Activated CD4-positive, alpha-beta T cell treated with anti-CD3 and anti-CD28 coated beads, Interleukin-2, Interleukin-6, amounts not matched to agents 100 ng/mL and 50 ng/mL, durations not matched to agents 16 hours and 8 hours (primary cell): ENCODE results near the gene KLRF1.

Source experiments
- DNase-seq: peaks from one replicate; pipeline ENCODE4 v3.0.0-alpha.2; 2020

The KLRF1 gene

GRCh38 chr12:9809866-9810265 lies 17.4 kb upstream of the KLRF1 start:
- no peak for DNase-seq

- DNase-seq: peak; percentile 3
Observed at GRCh38 chr12:9810671-9811070, 16.6 kb upstream of the KLRF1 start.

GRCh38 chr12:9811621-9812020 lies 15.7 kb upstream of the KLRF1 start:
- DNase-seq: no peak

GRCh38 chr12:9813821-9814798 lies 13.2 kb upstream of the KLRF1 start:
- peak; percentile 94 for DNase-seq

GRCh38 chr12:9820281-9820930 lies 6.9 kb upstream of the KLRF1 start:
- no peak for DNase-seq

- no peak for DNase-seq
Observed at GRCh38 chr12:9829483-9829882, 2.2 kb downstream of the KLRF1 start.

- no peak for DNase-seq
Observed at GRCh38 chr12:9829982-9830381, 2.7 kb downstream of the KLRF1 start.

GRCh38 chr12:9831720-9832119 lies 4.4 kb downstream of the KLRF1 start:
- DNase-seq: no peak

- DNase-seq: no peak
Observed at GRCh38 chr12:9843407-9843806, 16.1 kb downstream of the KLRF1 start.

- no peak for DNase-seq
Observed at GRCh38 chr12:9848899-9849298, 21.6 kb downstream of the KLRF1 start.

GRCh38 chr12:9851050-9851449 lies 23.8 kb downstream of the KLRF1 start:
- no peak for DNase-seq

GRCh38 chr12:9851927-9852326 lies 24.6 kb downstream of the KLRF1 start:
- DNase-seq: no peak

- DNase-seq: no peak
Observed at GRCh38 chr12:9856151-9856550, 28.9 kb downstream of the KLRF1 start.

GRCh38 chr12:9856894-9857293 lies 29.6 kb downstream of the KLRF1 start:
- no peak for DNase-seq

GRCh38 chr12:9858135-9858534 lies 30.9 kb downstream of the KLRF1 start:
- DNase-seq: no peak

- DNase-seq: peak; percentile 39
Observed at GRCh38 chr12:9864913-9865675, 37.8 kb downstream of the KLRF1 start.

GRCh38 chr12:9866860-9867269 lies 39.6 kb downstream of the KLRF1 start:
- DNase-seq: peak; percentile 23

GRCh38 chr12:9867531-9867930 lies 40.2 kb downstream of the KLRF1 start:
- DNase-seq: no peak

GRCh38 chr12:9868311-9868801 lies 41.1 kb downstream of the KLRF1 start:
- DNase-seq: peak; percentile 27

- no peak for DNase-seq
Observed at GRCh38 chr12:9868951-9869306, 41.6 kb downstream of the KLRF1 start.

- DNase-seq: peak; percentile 71
Observed at GRCh38 chr12:9869307-9870161, 42.3 kb downstream of the KLRF1 start, which contains the start of gene CLEC2B. Gene CLEC2B (minus strand): TSS chr12:9869354.

- DNase-seq: no peak
Observed at GRCh38 chr12:9870286-9870866, 43.1 kb downstream of the KLRF1 start.
